WTC11 (cell line): Measurements from ENCODE around the gene PPP2R5A. TPM values are rescaled to one million over a fixed set of nuclear protein-coding genes. Genes with fewer than 3 reads are reported as not detected.
A peak's percentile ranks its signal among the peaks of the same experiment; 100 is the strongest.

Experiments used
- ATAC-seq: fragments of 200-7000 bp; cut with Tn5 transposase; 2 replicates; pipeline ENCODE4 v1.10.0; 2021; ENCODE audit warnings: mild to moderate bottlenecking, moderate library complexity
- CTCF ChIA-PET: fragments of 300-600 bp; sonication (Branson Sonifier 250); formaldehyde crosslinking; loops from one replicate; lab custom pipeline; 2021; ENCODE audit warnings: antibody characterized with exemption; lab: Charles Lee
- POLR2A ChIA-PET: fragments of 350-600 bp; sonication (Branson Sonifier 250); formaldehyde crosslinking; loops from one replicate; lab custom pipeline; 2021; ENCODE audit warnings: antibody characterized with exemption; lab: Charles Lee
- DNase-seq: peaks from one replicate; pipeline ENCODE4 v3.0.0; 2021; ENCODE audit warnings: low spot score
- H3K27ac Mint-ChIP-seq: 2 replicates; pipeline ENCODE4 v1.8.0; 2021; ENCODE audit warnings: mixed read lengths
- H3K27me3 Mint-ChIP-seq: 2 replicates; pipeline ENCODE4 v1.8.0; 2021; ENCODE audit warnings: low read depth, mild to moderate bottlenecking, moderate library complexity, mixed read lengths
- H3K36me3 Mint-ChIP-seq: 2 replicates; pipeline ENCODE4 v1.8.0; 2021; ENCODE audit warnings: mixed read lengths
- H3K4me1 Mint-ChIP-seq: 2 replicates; pipeline ENCODE4 v1.8.0; 2022; ENCODE audit warnings: mixed read lengths
- H3K4me3 Mint-ChIP-seq: 2 replicates; pipeline ENCODE4 v1.8.0; 2021; ENCODE audit warnings: mild to moderate bottlenecking, moderate library complexity, mixed read lengths
- H3K9me3 Mint-ChIP-seq: 2 replicates; pipeline ENCODE4 v1.8.0; 2021; ENCODE audit warnings: mixed read lengths
- CREB1 ChIP-seq: sonication (generic); formaldehyde crosslinking; IDR thresholded peaks from 2 replicates; pipeline ENCODE4 v1.8.0; 2023; ENCODE audit warnings: mild to moderate bottlenecking, missing genetic modification reagents
- ELF4 ChIP-seq: sonication (generic); formaldehyde crosslinking; IDR thresholded peaks from 2 replicates; pipeline ENCODE4 v1.8.1; 2022; ENCODE audit warnings: low read depth, mild to moderate bottlenecking, moderate library complexity, missing genetic modification reagents
- EMX1 ChIP-seq: fragments of 250-450 bp; sonication (Bioruptor Pico); IDR thresholded peaks from 2 replicates; pipeline ENCODE4 v1.8.0; 2021; ENCODE audit warnings: mild to moderate bottlenecking
- GABPB1 ChIP-seq: sonication (generic); formaldehyde crosslinking; IDR thresholded peaks from 2 replicates; pipeline ENCODE4 v1.8.1; 2023; ENCODE audit warnings: mild to moderate bottlenecking, missing genetic modification reagents
- IRF2 ChIP-seq: sonication (generic); formaldehyde crosslinking; IDR thresholded peaks from 2 replicates; pipeline ENCODE4 v1.8.0; 2022; ENCODE audit warnings: low read depth, missing genetic modification reagents, borderline replicate concordance
- JUN ChIP-seq: sonication (generic); formaldehyde crosslinking; IDR thresholded peaks from 2 replicates; pipeline ENCODE4 v1.8.0; 2023; ENCODE audit warnings: mild to moderate bottlenecking, missing genetic modification reagents
- NFE2L1 ChIP-seq: sonication (generic); formaldehyde crosslinking; IDR thresholded peaks from 2 replicates; pipeline ENCODE4 v1.8.1; 2023; ENCODE audit warnings: missing genetic modification reagents
- PRDM15 ChIP-seq: sonication (generic); formaldehyde crosslinking; IDR thresholded peaks from 2 replicates; pipeline ENCODE4 v1.8.0; 2022; ENCODE audit warnings: missing genetic modification reagents
- RELA ChIP-seq: sonication (generic); formaldehyde crosslinking; IDR thresholded peaks from 2 replicates; pipeline ENCODE4 v1.8.1; 2022; ENCODE audit warnings: missing genetic modification reagents, mild to moderate bottlenecking, borderline replicate concordance
- SMAD4 ChIP-seq: sonication (generic); formaldehyde crosslinking; IDR thresholded peaks from 2 replicates; pipeline ENCODE4 v1.8.0; 2022; ENCODE audit warnings: mild to moderate bottlenecking, missing genetic modification reagents
- SOX15 ChIP-seq: fragments of 250-450 bp; sonication (Bioruptor Pico); IDR thresholded peaks from 2 replicates; pipeline ENCODE4 v1.9.0; 2021; ENCODE audit warnings: mild to moderate bottlenecking
- TEAD1 ChIP-seq: sonication (generic); formaldehyde crosslinking; IDR thresholded peaks from 2 replicates; pipeline ENCODE4 v1.8.0; 2022; ENCODE audit warnings: mild to moderate bottlenecking, missing genetic modification reagents
- total RNA-seq: library from RNA; stranded (reverse); gene quantifications from 3 replicates; pipeline ENCODE4 v1.2.3, GENCODE V29; 2021
- TF ChIP-seq, protein P1 (sequence below): sonication (generic); formaldehyde crosslinking; IDR thresholded peaks from 2 replicates; pipeline ENCODE4 v1.8.1; 2023; ENCODE audit warnings: mild to moderate bottlenecking, missing genetic modification reagents
- TF ChIP-seq, protein P2 (sequence below): sonication (generic); formaldehyde crosslinking; IDR thresholded peaks from 2 replicates; pipeline ENCODE4 v1.8.1; 2022; ENCODE audit warnings: low read depth, mild to moderate bottlenecking, moderate library complexity, missing genetic modification reagents, borderline replicate concordance
- TF ChIP-seq, protein P3 (sequence below): sonication (generic); formaldehyde crosslinking; conservative IDR thresholded peaks from 2 replicates; pipeline ENCODE4 v1.8.1; 2023; ENCODE audit warnings: mild to moderate bottlenecking, low read depth, missing genetic modification reagents, moderate library complexity

Gene PPP2R5A
- total RNA-seq, 1 experiment from 2014 or later = 35.9 TPM

- TF ChIP-seq TEAD1 (CRISPR knock-in tag) (no peak), PRDM15 (CRISPR knock-in tag) (no peak), CREB1 (CRISPR knock-in tag) (no peak), RELA (CRISPR knock-in tag) (no peak), EMX1 (CRISPR knock-in tag) (no peak), SOX15 (CRISPR knock-in tag) (no peak), NFE2L1 (CRISPR knock-in tag) (no peak), GABPB1 (CRISPR knock-in tag) (no peak), JUN (CRISPR knock-in tag) (no peak), IRF2 (no peak)
- TF ChIP-seq, protein P1, sequence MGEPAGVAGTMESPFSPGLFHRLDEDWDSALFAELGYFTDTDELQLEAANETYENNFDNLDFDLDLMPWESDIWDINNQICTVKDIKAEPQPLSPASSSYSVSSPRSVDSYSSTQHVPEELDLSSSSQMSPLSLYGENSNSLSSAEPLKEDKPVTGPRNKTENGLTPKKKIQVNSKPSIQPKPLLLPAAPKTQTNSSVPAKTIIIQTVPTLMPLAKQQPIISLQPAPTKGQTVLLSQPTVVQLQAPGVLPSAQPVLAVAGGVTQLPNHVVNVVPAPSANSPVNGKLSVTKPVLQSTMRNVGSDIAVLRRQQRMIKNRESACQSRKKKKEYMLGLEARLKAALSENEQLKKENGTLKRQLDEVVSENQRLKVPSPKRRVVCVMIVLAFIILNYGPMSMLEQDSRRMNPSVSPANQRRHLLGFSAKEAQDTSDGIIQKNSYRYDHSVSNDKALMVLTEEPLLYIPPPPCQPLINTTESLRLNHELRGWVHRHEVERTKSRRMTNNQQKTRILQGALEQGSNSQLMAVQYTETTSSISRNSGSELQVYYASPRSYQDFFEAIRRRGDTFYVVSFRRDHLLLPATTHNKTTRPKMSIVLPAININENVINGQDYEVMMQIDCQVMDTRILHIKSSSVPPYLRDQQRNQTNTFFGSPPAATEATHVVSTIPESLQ = no peak
- TF ChIP-seq, protein P2, sequence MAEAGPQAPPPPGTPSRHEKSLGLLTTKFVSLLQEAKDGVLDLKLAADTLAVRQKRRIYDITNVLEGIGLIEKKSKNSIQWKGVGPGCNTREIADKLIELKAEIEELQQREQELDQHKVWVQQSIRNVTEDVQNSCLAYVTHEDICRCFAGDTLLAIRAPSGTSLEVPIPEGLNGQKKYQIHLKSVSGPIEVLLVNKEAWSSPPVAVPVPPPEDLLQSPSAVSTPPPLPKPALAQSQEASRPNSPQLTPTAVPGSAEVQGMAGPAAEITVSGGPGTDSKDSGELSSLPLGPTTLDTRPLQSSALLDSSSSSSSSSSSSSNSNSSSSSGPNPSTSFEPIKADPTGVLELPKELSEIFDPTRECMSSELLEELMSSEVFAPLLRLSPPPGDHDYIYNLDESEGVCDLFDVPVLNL (CRISPR knock-in tag) = no peak
- no peaks in the 10 kb centered on the region for H3K36me3 Mint-ChIP-seq
- DNase-seq (no peak), ATAC-seq (no peak)
- ChIA-PET CTCF (no interaction called here), POLR2A (interaction anchor here (1.2 kb wide), 1 partner anchor 253 kb away, joined by 3 read pairs; the partner anchor contains the start of gene DTL)
- peaks cover 66% of the 10 kb centered on the region for H3K4me1 Mint-ChIP-seq
- H3K27ac Mint-ChIP-seq = no peak overlapping the region
- H3K27me3 Mint-ChIP-seq = no peaks in the 10 kb centered on the region
- H3K9me3 Mint-ChIP-seq = no peaks in the 10 kb centered on the region
- peak overlapping the region; percentile 25; the same call in 1 of the 2 replicates for H3K4me3 Mint-ChIP-seq
These were observed 3.4 kb downstream of the PPP2R5A start for GRCh38 chr1:212288615-212289014.

DNA sequence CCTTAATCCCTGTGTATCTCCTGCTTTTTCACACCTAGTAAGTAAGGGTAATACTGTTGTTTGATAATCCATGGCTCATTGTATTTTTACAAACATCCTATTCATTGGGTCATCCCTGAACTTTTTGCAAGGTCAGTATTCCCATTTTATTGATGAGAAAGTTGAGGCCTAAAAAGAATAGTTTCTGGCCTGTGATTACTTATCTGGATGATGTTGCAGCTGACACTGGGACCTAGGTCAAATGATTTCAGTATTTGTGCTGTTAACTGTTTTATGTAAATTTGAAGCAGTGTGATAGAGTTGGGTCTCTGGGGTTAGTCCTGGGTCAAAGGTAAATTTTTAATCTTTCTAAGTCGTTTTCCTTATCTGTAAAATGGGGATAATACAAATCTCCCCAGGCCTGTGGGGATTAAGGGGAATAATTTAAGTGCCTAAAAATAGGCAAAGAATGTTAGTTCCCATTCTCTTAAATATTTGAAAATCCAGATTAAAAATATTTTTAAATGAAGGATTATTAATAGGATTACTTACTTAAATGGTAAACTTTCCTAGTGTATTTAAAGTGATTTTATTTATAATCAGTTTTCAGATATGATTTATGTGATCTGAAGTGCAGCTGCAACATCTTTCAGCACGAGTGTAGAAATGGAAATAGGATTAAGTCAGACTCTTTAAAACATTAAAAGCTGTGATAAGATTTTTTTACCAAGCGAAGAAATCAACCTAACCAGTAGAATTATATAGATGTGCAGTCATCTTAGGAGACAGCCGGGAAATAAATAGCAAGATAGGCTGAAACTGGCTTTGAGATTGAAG is 4.3 kb downstream of the PPP2R5A start:
- H3K27me3 Mint-ChIP-seq = no peaks in the 10 kb centered on the region
- no peaks in the 10 kb centered on the region for H3K9me3 Mint-ChIP-seq
- DNase-seq (no peak), ATAC-seq (no peak)
- ChIA-PET POLR2A (no interaction called here), CTCF (interaction anchor here (1.0 kb wide), 1 partner anchor 254 kb away, joined by 3 read pairs; the partner anchor contains the start of genes DTL and INTS7)
- H3K27ac Mint-ChIP-seq = peak overlapping the region; percentile 77; the same call in 1 of the 2 replicates
- no peaks in the 10 kb centered on the region for H3K36me3 Mint-ChIP-seq
- TF ChIP-seq, protein P3, sequence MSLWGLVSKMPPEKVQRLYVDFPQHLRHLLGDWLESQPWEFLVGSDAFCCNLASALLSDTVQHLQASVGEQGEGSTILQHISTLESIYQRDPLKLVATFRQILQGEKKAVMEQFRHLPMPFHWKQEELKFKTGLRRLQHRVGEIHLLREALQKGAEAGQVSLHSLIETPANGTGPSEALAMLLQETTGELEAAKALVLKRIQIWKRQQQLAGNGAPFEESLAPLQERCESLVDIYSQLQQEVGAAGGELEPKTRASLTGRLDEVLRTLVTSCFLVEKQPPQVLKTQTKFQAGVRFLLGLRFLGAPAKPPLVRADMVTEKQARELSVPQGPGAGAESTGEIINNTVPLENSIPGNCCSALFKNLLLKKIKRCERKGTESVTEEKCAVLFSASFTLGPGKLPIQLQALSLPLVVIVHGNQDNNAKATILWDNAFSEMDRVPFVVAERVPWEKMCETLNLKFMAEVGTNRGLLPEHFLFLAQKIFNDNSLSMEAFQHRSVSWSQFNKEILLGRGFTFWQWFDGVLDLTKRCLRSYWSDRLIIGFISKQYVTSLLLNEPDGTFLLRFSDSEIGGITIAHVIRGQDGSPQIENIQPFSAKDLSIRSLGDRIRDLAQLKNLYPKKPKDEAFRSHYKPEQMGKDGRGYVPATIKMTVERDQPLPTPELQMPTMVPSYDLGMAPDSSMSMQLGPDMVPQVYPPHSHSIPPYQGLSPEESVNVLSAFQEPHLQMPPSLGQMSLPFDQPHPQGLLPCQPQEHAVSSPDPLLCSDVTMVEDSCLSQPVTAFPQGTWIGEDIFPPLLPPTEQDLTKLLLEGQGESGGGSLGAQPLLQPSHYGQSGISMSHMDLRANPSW (CRISPR knock-in tag) = no peak
- no peak for TF ChIP-seq ELF4
- no peak for TF ChIP-seq SMAD4
- peaks cover 63% of the 10 kb centered on the region for H3K4me1 Mint-ChIP-seq
- H3K4me3 Mint-ChIP-seq = no peak overlapping the region
